ENCODE measurements around the gene FCN2. TPM values are rescaled to one million over a fixed set of nuclear protein-coding genes. Genes with fewer than 3 reads are reported as not detected.

FCN2 gene
- total RNA-seq, 2 donors from 2014 or later, result not detected

GRCh38 chr9:134895567-134895907 lies 14.9 kb downstream of the FCN2 start:
- Histone ChIP-seq H3K36me3 (replicated peaks in 1 of 2; ENCODE audit: insufficient read depth in 1 of 2, low read depth in 2 of 2) (no peaks in the 10 kb centered on the region), H3K27me3 (no peaks in the 10 kb centered on the region), H3K9me3 (peaks cover 0 to 9% (median 0%) of the 10 kb centered on the region in 3 donors), H3K4me1 (no peaks in the 10 kb centered on the region), H3K27ac (no peak overlapping the region), H3K4me3 (no peak overlapping the region)
- DNase-seq (no peak), ATAC-seq (no peak)
- intact Hi-C loops (cut with DNase I), result no loop called here
- 49 to 51% methylated on average over 2 of the region's 2 CpGs for WGBS, 2 donors
- TF ChIP-seq CTCF (IDR thresholded peaks at IDR 0.05) (no peak), POLR2A (IDR thresholded peaks at IDR 0.05) (no peak)

- TF ChIP-seq POLR2A (IDR thresholded peaks at IDR 0.05) (no peak), CTCF (IDR thresholded peaks at IDR 0.05) (no peak)
- Histone ChIP-seq H3K4me3 (no peak overlapping the region), H3K36me3 (replicated peaks in 1 of 2; ENCODE audit: insufficient read depth in 1 of 2, low read depth in 2 of 2) (no peaks in the 10 kb centered on the region), H3K4me1 (no peaks in the 10 kb centered on the region), H3K27ac (peak overlapping the region in 2 of 4 donors; percentile 29 to 44), H3K9me3 (peaks cover 0 to 9% (median 0%) of the 10 kb centered on the region in 3 donors), H3K27me3 (no peaks in the 10 kb centered on the region)
- ATAC-seq, result peak; percentile 40
- WGBS, 2 donors, result 38 to 41% methylated on average over 9 to 14 of the region's 14 CpGs
- DNase-seq, result peak in 2 of 4 donors; percentile 15 to 20
- intact Hi-C loops (cut with DNase I), result no loop called here
Observed at GRCh38 chr9:134895908-134896833, 15.6 kb downstream of the FCN2 start.

GRCh38 chr9:134896834-134897583 lies 16.4 kb downstream of the FCN2 start:
- no peaks in the 10 kb centered on the region for H3K36me3 ChIP-seq (replicated peaks in 1 of 2; ENCODE audit: insufficient read depth in 1 of 2, low read depth in 2 of 2)
- H3K4me1 ChIP-seq, result no peaks in the 10 kb centered on the region
- DNase-seq (no peak), ATAC-seq (peak; percentile 12)
- WGBS, 2 donors, result 62 to 72% methylated on average over 14 of the region's 14 CpGs
- intact Hi-C loops (cut with DNase I), result no loop called here
- H3K4me3 ChIP-seq, result no peak overlapping the region
- TF ChIP-seq POLR2A (IDR thresholded peaks at IDR 0.05) (no peak), CTCF (IDR thresholded peaks at IDR 0.05) (no peak)
- peaks cover 0 to 9% (median 0%) of the 10 kb centered on the region in 3 donors for H3K9me3 ChIP-seq
- H3K27ac ChIP-seq, result peak overlapping the region in 2 of 4 donors; percentile 29 to 44
- H3K27me3 ChIP-seq, result no peaks in the 10 kb centered on the region

- intact Hi-C loops (cut with DNase I), result no loop called here
- 50 to 63% methylated on average over 2 of the region's 2 CpGs for WGBS, 2 donors
Observed at GRCh38 chr9:134897584-134898170, 17.1 kb downstream of the FCN2 start.

More at GRCh38 chr9:134897584-134898170, 17.1 kb downstream of the FCN2 start:
- no peaks in the 10 kb centered on the region for H3K27me3 ChIP-seq
- DNase-seq (no peak), ATAC-seq (peak; percentile 12)
- H3K4me1 ChIP-seq, result no peaks in the 10 kb centered on the region
- H3K4me3 ChIP-seq, result no peak overlapping the region
- peak overlapping the region in 1 of 4 donors; percentile 29 for H3K27ac ChIP-seq
- peaks cover 0 to 9% (median 0%) of the 10 kb centered on the region in 3 donors for H3K9me3 ChIP-seq
- no peaks in the 10 kb centered on the region for H3K36me3 ChIP-seq (replicated peaks in 1 of 2; ENCODE audit: insufficient read depth in 1 of 2, low read depth in 2 of 2)
- TF ChIP-seq POLR2A (IDR thresholded peaks at IDR 0.05) (no peak), CTCF (IDR thresholded peaks at IDR 0.05) (no peak)

Measured in body of pancreas (tissue), 4 donors.